ENCODE results near the gene PODXL2. TPM values are rescaled to one million over a fixed set of nuclear protein-coding genes. Genes with fewer than 3 reads are reported as not detected.

PODXL2 gene
- total and polyA plus RNA-seq, 2 of the 8 experiments (the other 6 are each of a cell fraction or from before 2014, with no cell fraction given) = 27.6 to 31.6 TPM

DNA sequence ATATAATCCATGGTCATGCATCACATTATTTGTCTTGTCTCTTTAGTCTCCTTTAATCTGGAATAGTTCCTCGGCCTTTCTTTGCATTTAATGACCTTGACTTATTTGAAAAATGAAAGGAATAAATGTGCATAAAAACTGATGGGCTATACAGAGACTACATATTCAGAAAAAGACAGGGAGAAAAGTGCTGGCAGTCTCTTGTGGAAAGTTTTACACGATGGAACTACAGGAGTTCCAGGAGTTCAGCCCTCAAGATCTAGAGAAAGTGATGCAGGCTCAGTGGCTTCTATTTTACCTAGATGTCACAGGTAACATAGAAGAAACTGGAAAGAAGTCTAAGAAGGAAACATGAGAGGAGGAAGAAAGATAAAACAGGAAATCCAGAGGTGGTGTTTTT is 36.2 kb downstream of the PODXL2 start (continued):
- TF ChIP-seq CHD7 (IDR thresholded peaks at IDR 0.05; ENCODE audit: insufficient replicate concordance, low read length) = no peak
- no peak for TF ChIP-seq KDM5A (IDR thresholded peaks at IDR 0.05; ENCODE audit: low read length)
- TF ChIP-seq EGR1 (IDR thresholded peaks at IDR 0.05; ENCODE audit: borderline replicate concordance, low read depth, low read length) = no peak
- TF ChIP-seq RXRA (IDR thresholded peaks at IDR 0.05; ENCODE audit: insufficient read depth, low read depth, low read length) = no peak
- no peak for TF ChIP-seq GTF2F1 (IDR thresholded peaks at IDR 0.05; ENCODE audit: borderline replicate concordance, low read depth, low read length)
- TF ChIP-seq SUZ12 (IDR thresholded peaks at IDR 0.05; ENCODE audit: low read length) = no peak
- TF ChIP-seq RFX5 (IDR thresholded peaks at IDR 0.05; ENCODE audit: borderline replicate concordance, low read depth, low read length) = no peak
- TF ChIP-seq BCL11A (IDR thresholded peaks at IDR 0.05; ENCODE audit: low read depth in 2 of 2, low read length in 2 of 2) = no peak

Data from H1 (cell line).